Measurements from ENCODE around the gene NEK6.

GRCh38 chr9:124222918-124223720, 34.6 kb upstream of the NEK6 start:
- TF ChIP-seq CTCF (conservative IDR thresholded peaks at IDR 0.05) (no peak), EZH2 (IDR thresholded peaks at IDR 0.05; ENCODE audit: low read depth) (no peak)

Measured in PC-9 (cell line).